Measurements from ENCODE around the gene PLAGL1.

PLAGL1 gene

GRCh38 chr6:143966312-143966711, 41.7 kb downstream of the PLAGL1 start:
- DNase-seq (ENCODE audit: low read depth): no peak

GRCh38 chr6:143965503-143966171, 42.4 kb downstream of the PLAGL1 start:
- no peak for DNase-seq (ENCODE audit: low read depth)

GRCh38 chr6:143964674-143965081, 43.4 kb downstream of the PLAGL1 start:
- no peak for DNase-seq (ENCODE audit: low read depth)

GRCh38 chr6:143963158-143963919, 44.7 kb downstream of the PLAGL1 start:
- DNase-seq (ENCODE audit: low read depth): no peak

- DNase-seq (ENCODE audit: low read depth): no peak
These were observed 45.9 kb downstream of the PLAGL1 start for GRCh38 chr6:143961886-143962878.

GRCh38 chr6:143961066-143961465, 47.0 kb downstream of the PLAGL1 start:
- DNase-seq (ENCODE audit: low read depth): no peak

- DNase-seq (ENCODE audit: low read depth): no peak
These were observed 48.1 kb downstream of the PLAGL1 start for GRCh38 chr6:143959927-143960326.

GRCh38 chr6:143958839-143959399, 49.1 kb downstream of the PLAGL1 start:
- DNase-seq (ENCODE audit: low read depth): no peak

GRCh38 chr6:143957679-143958274, 50.3 kb downstream of the PLAGL1 start:
- DNase-seq (ENCODE audit: low read depth): no peak

GRCh38 chr6:143955971-143956370, 52.1 kb downstream of the PLAGL1 start:
- DNase-seq (ENCODE audit: low read depth): no peak

- DNase-seq (ENCODE audit: low read depth): no peak
These were observed 54.1 kb downstream of the PLAGL1 start for GRCh38 chr6:143953922-143954321.

- DNase-seq (ENCODE audit: low read depth): no peak
These were observed 54.9 kb downstream of the PLAGL1 start for GRCh38 chr6:143952947-143953701.

GRCh38 chr6:143952060-143952778, 55.8 kb downstream of the PLAGL1 start:
- no peak for DNase-seq (ENCODE audit: low read depth)

GRCh38 chr6:143950875-143951274, 57.2 kb downstream of the PLAGL1 start:
- no peak for DNase-seq (ENCODE audit: low read depth)

GRCh38 chr6:143949962-143950361, 58.1 kb downstream of the PLAGL1 start:
- no peak for DNase-seq (ENCODE audit: low read depth)

- DNase-seq (ENCODE audit: low read depth): no peak
These were observed 58.5 kb downstream of the PLAGL1 start for GRCh38 chr6:143949535-143949934.

- DNase-seq (ENCODE audit: low read depth): no peak
These were observed 59.9 kb downstream of the PLAGL1 start for GRCh38 chr6:143948208-143948607.

GRCh38 chr6:143941852-143942627, 66.0 kb downstream of the PLAGL1 start:
- DNase-seq (ENCODE audit: low read depth): no peak

- peak; percentile 30 for DNase-seq (ENCODE audit: low read depth)
These were observed 68.0 kb downstream of the PLAGL1 start for GRCh38 chr6:143940011-143940597.
